T-cell (primary cell): Measurements from ENCODE around the gene FAM83C. TPM values are rescaled to one million over a fixed set of nuclear protein-coding genes. Genes with fewer than 3 reads are reported as not detected.
"Not testable (repeated sequence)": the region's sequence is repeated elsewhere in the genome, so short reads cannot be mapped to it uniquely, and the experiment has no call there.

Source experiments
- ATAC-seq, 4 experiments: fragments of 200-7000 bp in 3 of 4; fragments of 150-1000 bp in 1 of 4; cut with Tn5 transposase; replicated peaks in 1 of 4; 1 replicate in 3 of 4; 2 replicates in 1 of 4; pipeline ENCODE4 v1.10.0; 2021; ENCODE audit warnings: moderate library complexity in 3 of 4, mild to moderate bottlenecking in 2 of 4, moderate number of reproducible peaks in 1 of 4
- CTCF ChIA-PET, 2 donors: fragments of 300-600 bp; sonication (Branson Sonifier 250); formaldehyde crosslinking; loops; one replicate each; lab custom pipeline; 2022; ENCODE audit warnings: antibody characterized with exemption in 2 of 2; lab: Charles Lee
- POLR2A ChIA-PET, 2 donors: fragments of 300-600 bp; sonication (Branson Sonifier 250); formaldehyde crosslinking; loops; one replicate each; lab custom pipeline; 2022; ENCODE audit warnings: antibody characterized with exemption in 2 of 2; lab: Charles Lee
- DNase-seq, 35 experiments: peaks; one replicate each; pipeline versions ENCODE4 v3.0.0 to v3.0.0-alpha.2; 2013 to 2023
- H3K27ac ChIP-seq: one replicate; pipeline ENCODE4 v1.5.1; 2013; ENCODE audit warnings: low read length
- H3K27me3 ChIP-seq, 2 experiments: replicated peaks in 1 of 2; 1 replicate in 1 of 2; 2 replicates in 1 of 2; pipeline versions ENCODE4 v1.6.1 to v1.7.0; 2013; ENCODE audit warnings: low read length in 1 of 2, mixed read lengths in 1 of 2; ENCODE audit not compliant: control insufficient read depth in 2 of 2, insufficient read depth in 2 of 2; ENCODE audit errors: extremely low read depth in 1 of 2
- H3K36me3 ChIP-seq, 2 donors: 1 replicate in 1 of 2; 2 replicates in 1 of 2; pipeline versions ENCODE4 v1.6.1 to v1.7.0; 2013; ENCODE audit warnings: low read length in 1 of 2; ENCODE audit not compliant: control insufficient read depth in 2 of 2, insufficient read depth in 1 of 2; ENCODE audit errors: extremely low read depth in 1 of 2
- H3K4me1 ChIP-seq, 2 experiments: 1 replicate in 1 of 2; 2 replicates in 1 of 2; pipeline versions ENCODE4 v1.6.1 to v1.7.0; 2013; ENCODE audit warnings: low read length in 2 of 2, mixed read lengths in 1 of 2; ENCODE audit not compliant: insufficient read depth in 2 of 2, control insufficient read depth in 1 of 2; ENCODE audit errors: extremely low read depth in 1 of 2
- H3K4me3 ChIP-seq, 2 donors: 1 replicate in 1 of 2; 2 replicates in 1 of 2; pipeline versions ENCODE4 v1.5.1 to v1.7.0; 2013; ENCODE audit warnings: mild to moderate bottlenecking in 2 of 2, low read length in 1 of 2, moderate library complexity in 1 of 2; ENCODE audit not compliant: control insufficient read depth in 1 of 2; ENCODE audit errors: extremely low read depth in 1 of 2
- H3K9me3 ChIP-seq: 2 replicates; pipeline ENCODE4 v1.7.0; 2013
- H3K27ac Mint-ChIP-seq, 2 donors: one replicate each; pipeline ENCODE4 v1.8.0; 2020 to 2021; ENCODE audit warnings: mild to moderate bottlenecking in 2 of 2, mixed read lengths in 2 of 2
- H3K27me3 Mint-ChIP-seq, 2 donors: one replicate each; pipeline ENCODE4 v1.8.0; 2021 to 2022; ENCODE audit warnings: mixed read lengths in 2 of 2
- H3K36me3 Mint-ChIP-seq: one replicate; pipeline ENCODE4 v1.8.0; 2021; ENCODE audit warnings: mixed read lengths
- H3K4me1 Mint-ChIP-seq, 3 donors: one replicate each; pipeline ENCODE4 v1.8.0; 2020 to 2022; ENCODE audit warnings: mixed read lengths in 3 of 3, mild to moderate bottlenecking in 1 of 3
- H3K4me3 Mint-ChIP-seq, 3 donors: one replicate each; pipeline ENCODE4 v1.8.0; 2020 to 2022; ENCODE audit warnings: mild to moderate bottlenecking in 3 of 3, mixed read lengths in 3 of 3, moderate library complexity in 3 of 3
- H3K9me3 Mint-ChIP-seq, 3 donors: one replicate each; pipeline ENCODE4 v1.8.0; 2020 to 2022; ENCODE audit warnings: mixed read lengths in 3 of 3
- WGBS: methylation state at CpG from one replicate; pipeline ENCODE4 v1.1.5; 2013; ENCODE audit warnings: missing lambda C conversion rate; ENCODE audit not compliant: insufficient coverage; 5-methylcytosine and 5-hydroxymethylcytosine counted together
- total RNA-seq, 35 experiments: library from RNA in 6 of 35; stranded (reverse) in 6 of 35; fragments of 120-200 nt in 1 of 35; gene quantifications; one replicate each; pipeline versions ENCODE4 v1.2.1 to v1.2.4 and lab custom pipeline; 2013 to 2026

FAM83C gene
- total RNA-seq, 5 donors from 2014 or later (not counting 1 experiment from before 2014, with no cell fraction given): 0.15 TPM; not detected in 4

GRCh38 chr20:35264755-35265154, 27.5 kb downstream of the FAM83C start:
- no peaks in the 10 kb centered on the region for H3K9me3 ChIP-seq
- CTCF ChIA-PET: interaction anchor here in 1 of 2 donors (0.6 to 0.9 kb wide), 2 partner anchors 101 to 120 kb away, joined by 3 to 5 read pairs; no protein-coding TSS in a partner anchor
- H3K4me1 Mint-ChIP-seq: peaks cover 7 to 13% (median 11%) of the 10 kb centered on the region in 3 donors

GRCh38 chr20:35263532-35264341, 28.5 kb downstream of the FAM83C start:
- Histone ChIP-seq H3K27me3 (no peaks in the 10 kb centered on the region), H3K9me3 (no peaks in the 10 kb centered on the region), H3K27ac (no peak overlapping the region), H3K36me3 (peaks cover 7 to 40% of the 10 kb centered on the region in 2 donors), H3K4me1 (peaks cover 0 to 3% of the 10 kb centered on the region in 2 experiments), H3K4me3 (no peak overlapping the region)
- Mint-ChIP-seq H3K27ac (no peak overlapping the region), H3K36me3 (peaks cover 38% of the 10 kb centered on the region), H3K27me3 (no peaks in the 10 kb centered on the region), H3K4me3 (no peak overlapping the region), H3K4me1 (peaks cover 5 to 9% (median 7%) of the 10 kb centered on the region in 3 donors), H3K9me3 (no peaks in the 10 kb centered on the region)
- ATAC-seq: no peak
- ChIA-PET CTCF (interaction anchor here (0.6 kb wide), 3 partner anchors 37 to 471 kb away, joined by 3 to 4 read pairs (median 4); no protein-coding TSS in a partner anchor), POLR2A (no interaction called here)
- WGBS: 84% methylated on average over 8 of the region's 17 CpGs
- DNase-seq: no peak

More at GRCh38 chr20:35264755-35265154, 27.5 kb downstream of the FAM83C start:
- Histone ChIP-seq H3K27ac (no peak overlapping the region), H3K4me1 (peaks cover 0 to 9% of the 10 kb centered on the region in 2 experiments), H3K27me3 (no peaks in the 10 kb centered on the region), H3K4me3 (no peak overlapping the region), H3K36me3 (peaks cover 7 to 43% of the 10 kb centered on the region in 2 donors)
- ATAC-seq (no peak), DNase-seq (no peak)
- WGBS: no CpG with 5 or more reads among the region's 1 CpG
- H3K9me3 Mint-ChIP-seq: no peaks in the 10 kb centered on the region
- H3K27me3 Mint-ChIP-seq: no peaks in the 10 kb centered on the region
- no peak overlapping the region for H3K4me3 Mint-ChIP-seq
- POLR2A ChIA-PET: no interaction called here
- peaks cover 34% of the 10 kb centered on the region for H3K36me3 Mint-ChIP-seq
- H3K27ac Mint-ChIP-seq: no peak overlapping the region

- H3K4me3 Mint-ChIP-seq, ATAC-seq, H3K4me1 Mint-ChIP-seq, H3K9me3 ChIP-seq, POLR2A ChIA-PET, H3K4me3 ChIP-seq, H3K4me1 ChIP-seq, H3K27ac Mint-ChIP-seq, H3K27me3 ChIP-seq, DNase-seq, H3K27me3 Mint-ChIP-seq, H3K27ac ChIP-seq, H3K9me3 Mint-ChIP-seq: not testable (repeated sequence)
- H3K36me3 Mint-ChIP-seq: peaks cover 38% of the 10 kb centered on the region
- H3K36me3 ChIP-seq: peaks cover 7 to 37% of the 10 kb centered on the region in 2 donors
- CTCF ChIA-PET: interaction anchor here (0.6 kb wide), 3 partner anchors 38 to 470 kb away, joined by 3 to 4 read pairs (median 4); no protein-coding TSS in a partner anchor
- 86% methylated on average over 4 of the region's 8 CpGs for WGBS
Measured at GRCh38 chr20:35262731-35263531, 29.3 kb downstream of the FAM83C start.

GRCh38 chr20:35262321-35262720, 29.9 kb downstream of the FAM83C start:
- DNase-seq, CTCF ChIA-PET, H3K9me3 Mint-ChIP-seq, H3K4me3 Mint-ChIP-seq, POLR2A ChIA-PET, H3K4me1 ChIP-seq, H3K27ac Mint-ChIP-seq, H3K4me1 Mint-ChIP-seq, H3K27ac ChIP-seq, H3K27me3 ChIP-seq, H3K4me3 ChIP-seq, H3K27me3 Mint-ChIP-seq, H3K9me3 ChIP-seq, ATAC-seq: not testable (repeated sequence)
- H3K36me3 ChIP-seq: peaks cover 7 to 32% of the 10 kb centered on the region in 2 donors
- 100% methylated on average over 2 of the region's 10 CpGs for WGBS
- H3K36me3 Mint-ChIP-seq: peaks cover 34% of the 10 kb centered on the region

DNA sequence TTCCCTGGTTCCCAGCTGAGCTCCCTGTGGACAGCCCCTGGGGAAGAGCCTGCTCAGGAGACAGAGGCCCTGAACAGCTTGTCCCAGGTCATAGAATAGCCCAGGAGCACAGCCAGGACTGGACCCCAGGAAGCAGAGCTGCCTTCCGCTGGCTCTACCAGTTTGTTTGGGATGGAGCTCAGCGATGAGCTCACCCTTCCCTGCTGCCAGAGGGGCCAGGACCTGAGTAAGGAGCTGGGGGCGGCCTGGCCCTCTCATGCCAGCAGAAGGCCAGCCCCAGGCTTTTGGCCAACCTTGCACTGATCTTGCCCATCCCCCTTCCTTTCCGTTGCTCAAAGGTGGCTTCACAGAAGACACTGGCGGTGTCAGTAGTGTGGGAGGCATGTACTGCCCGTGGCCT, 31.8 kb downstream of the FAM83C start:
- H3K36me3 ChIP-seq: peaks cover 3 to 18% of the 10 kb centered on the region in 2 donors
- H3K27me3 ChIP-seq: no peaks in the 10 kb centered on the region
- DNase-seq: no peak
- Mint-ChIP-seq H3K4me1 (peaks cover 0 to 9% (median 5%) of the 10 kb centered on the region in 3 donors), H3K4me3 (no peak overlapping the region), H3K27ac (no peak overlapping the region), H3K36me3 (peaks cover 37% of the 10 kb centered on the region), H3K27me3 (no peaks in the 10 kb centered on the region), H3K9me3 (no peaks in the 10 kb centered on the region)
- no peak for ATAC-seq
- ChIA-PET POLR2A (no interaction called here), CTCF (no interaction called here)
- 93% methylated on average over 3 of the region's 6 CpGs for WGBS
- H3K4me3 ChIP-seq: no peak overlapping the region
- H3K9me3 ChIP-seq: no peaks in the 10 kb centered on the region
- H3K4me1 ChIP-seq: peaks cover 0 to 3% of the 10 kb centered on the region in 2 experiments
- H3K27ac ChIP-seq: no peak overlapping the region

DNA sequence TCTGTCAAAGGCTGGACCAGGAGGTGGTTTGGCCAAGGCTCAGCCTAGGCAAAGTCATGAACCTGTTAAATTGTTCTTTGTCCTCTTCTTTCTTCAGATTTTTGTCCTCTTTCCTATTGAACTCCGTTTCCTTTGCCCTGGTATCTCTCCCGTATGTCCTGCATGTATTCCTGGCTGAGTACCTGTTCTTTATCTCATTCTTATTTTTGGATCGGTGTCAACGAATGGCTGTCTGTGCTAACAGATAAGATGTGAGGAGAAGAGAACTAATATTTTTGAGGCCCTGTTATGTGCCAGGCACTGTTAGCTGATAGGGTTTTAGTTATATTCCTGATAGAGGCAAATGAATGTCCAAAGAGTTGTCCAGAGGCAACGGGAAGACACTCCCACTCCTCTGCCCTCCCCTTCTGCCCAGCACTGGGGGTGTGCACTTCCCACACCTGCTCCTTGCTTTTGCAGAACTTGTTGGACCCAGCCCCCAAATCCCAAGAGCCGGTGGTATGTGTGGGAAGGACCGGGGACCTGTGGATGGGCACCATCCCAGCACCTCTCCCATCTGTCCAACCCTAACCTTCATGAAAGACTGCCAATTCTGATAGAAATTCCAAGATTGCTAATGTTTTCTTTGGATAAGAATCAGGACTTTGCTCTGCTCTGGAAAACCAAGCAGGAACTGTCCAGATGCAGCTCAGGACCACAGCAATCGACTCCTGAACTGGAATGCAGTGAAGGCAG, 34.9 kb downstream of the FAM83C start:
- Mint-ChIP-seq H3K36me3 (peaks cover 33% of the 10 kb centered on the region), H3K4me1 (peaks cover 4 to 10% (median 7%) of the 10 kb centered on the region in 3 donors), H3K27me3 (no peaks in the 10 kb centered on the region), H3K27ac (no peak overlapping the region), H3K4me3 (no peak overlapping the region), H3K9me3 (no peaks in the 10 kb centered on the region)
- Histone ChIP-seq H3K27ac (no peak overlapping the region), H3K4me3 (no peak overlapping the region), H3K27me3 (no peaks in the 10 kb centered on the region), H3K36me3 (peaks cover 0 to 8% of the 10 kb centered on the region in 2 donors), H3K4me1 (peaks cover 2 to 7% of the 10 kb centered on the region in 2 experiments), H3K9me3 (no peaks in the 10 kb centered on the region)
- ChIA-PET CTCF (interaction anchor here in 1 of 2 donors (0.7 kb wide), 1 partner anchor 161 kb away, joined by 3 read pairs; no protein-coding TSS in a partner anchor), POLR2A (no interaction called here)
- DNase-seq: no peak
- 92% methylated on average over 2 of the region's 8 CpGs for WGBS
- no peak for ATAC-seq
